ENCODE measurements around the gene PLAC1.

Gene PLAC1

GRCh38 chrX:134551376-134552048, 106.8 kb downstream of the PLAC1 start:
- H3K36me3 ChIP-seq, result no peaks in the 10 kb centered on the region
- H3K27me3 ChIP-seq (ENCODE audit: insufficient read depth, low read depth, severe bottlenecking), result peaks cover 3% of the 10 kb centered on the region
- H3K27ac ChIP-seq, result peak overlapping the region; percentile 6; the same call in 1 of the 2 replicates
- peaks cover 3% of the 10 kb centered on the region for H3K9me3 ChIP-seq (ENCODE audit: severe bottlenecking)
- no peak for TF ChIP-seq CTCF (IDR thresholded peaks at IDR 0.05; ENCODE audit: low read depth, low read length)
- H3K4me3 ChIP-seq (ENCODE audit: low read depth, low read length), result peak overlapping the region; percentile 58
- DNase-seq, result no peak

GRCh38 chrX:134548257-134549201, 109.7 kb downstream of the PLAC1 start:
- TF ChIP-seq CTCF (IDR thresholded peaks at IDR 0.05; ENCODE audit: low read depth, low read length), result no peak
- Histone ChIP-seq H3K4me3 (ENCODE audit: low read depth, low read length) (peak overlapping the region; percentile 58), H3K27me3 (ENCODE audit: insufficient read depth, low read depth, severe bottlenecking) (peaks cover 11% of the 10 kb centered on the region), H3K9me3 (ENCODE audit: severe bottlenecking) (peaks cover 3% of the 10 kb centered on the region), H3K27ac (peak overlapping the region; percentile 87), H3K36me3 (no peaks in the 10 kb centered on the region)
- DNase-seq, result no peak

- Histone ChIP-seq H3K27me3 (ENCODE audit: insufficient read depth, low read depth, severe bottlenecking) (peaks cover 11% of the 10 kb centered on the region), H3K4me3 (ENCODE audit: low read depth, low read length) (no peak overlapping the region), H3K36me3 (no peaks in the 10 kb centered on the region), H3K27ac (no peak overlapping the region), H3K9me3 (ENCODE audit: severe bottlenecking) (peaks cover 3% of the 10 kb centered on the region)
- no peak for TF ChIP-seq CTCF (IDR thresholded peaks at IDR 0.05; ENCODE audit: low read depth, low read length)
- DNase-seq, result no peak
Observed at GRCh38 chrX:134547047-134547679, 111.1 kb downstream of the PLAC1 start.

GRCh38 chrX:134546187-134546586, 112.1 kb downstream of the PLAC1 start:
- Histone ChIP-seq H3K9me3 (ENCODE audit: severe bottlenecking) (peaks cover 3% of the 10 kb centered on the region), H3K27ac (no peak overlapping the region), H3K36me3 (no peaks in the 10 kb centered on the region), H3K27me3 (ENCODE audit: insufficient read depth, low read depth, severe bottlenecking) (peaks cover 11% of the 10 kb centered on the region), H3K4me3 (ENCODE audit: low read depth, low read length) (no peak overlapping the region)
- TF ChIP-seq CTCF (IDR thresholded peaks at IDR 0.05; ENCODE audit: low read depth, low read length), result no peak
- no peak for DNase-seq

- Histone ChIP-seq H3K9me3 (ENCODE audit: severe bottlenecking) (peaks cover 3% of the 10 kb centered on the region), H3K27me3 (ENCODE audit: insufficient read depth, low read depth, severe bottlenecking) (peaks cover 12% of the 10 kb centered on the region), H3K4me3 (ENCODE audit: low read depth, low read length) (no peak overlapping the region), H3K36me3 (no peaks in the 10 kb centered on the region), H3K27ac (no peak overlapping the region)
- no peak for TF ChIP-seq CTCF (IDR thresholded peaks at IDR 0.05; ENCODE audit: low read depth, low read length)
- no peak for DNase-seq
Observed at GRCh38 chrX:134545510-134545909, 112.8 kb downstream of the PLAC1 start.
